Neuronal stem cell (in vitro differentiated cells): ENCODE data around the gene MDFI.

ENCODE experiments used
- DNase-seq: peaks from one replicate; pipeline ENCODE4 v3.0.0-alpha.2; 2013; ENCODE audit warnings: low spot score
- H2AFZ ChIP-seq: one replicate; pipeline ENCODE4 v1.6.1; 2013; ENCODE audit warnings: mild to moderate bottlenecking, low read length, inconsistent platforms
- H2AK5ac ChIP-seq: 2 replicates; pipeline ENCODE4 v1.6.1; 2013; ENCODE audit warnings: low read depth, mild to moderate bottlenecking, inconsistent platforms, low read length, moderate library complexity, mixed read lengths
- H2BK120ac ChIP-seq: 2 replicates; pipeline ENCODE4 v1.6.1; 2013; ENCODE audit warnings: low read depth, mild to moderate bottlenecking, inconsistent platforms, low read length, moderate library complexity, mixed read lengths
- H2BK12ac ChIP-seq: one replicate; pipeline ENCODE4 v1.6.1; 2013; ENCODE audit warnings: low read length, inconsistent platforms
- H2BK15ac ChIP-seq: 2 replicates; pipeline ENCODE4 v1.6.1; 2013; ENCODE audit warnings: mild to moderate bottlenecking, low read length, inconsistent platforms, mixed read lengths
- H2BK5ac ChIP-seq: one replicate; pipeline ENCODE4 v1.6.1; 2013; ENCODE audit warnings: inconsistent platforms, mild to moderate bottlenecking, low read length, moderate library complexity
- H3K14ac ChIP-seq: one replicate; pipeline ENCODE4 v1.6.1; 2013; ENCODE audit warnings: low read length, inconsistent platforms
- H3K18ac ChIP-seq: 2 replicates; pipeline ENCODE4 v1.6.1; 2013; ENCODE audit warnings: low read length, inconsistent platforms
- H3K23ac ChIP-seq: 2 replicates; pipeline ENCODE4 v1.6.1; 2013; ENCODE audit warnings: low read depth, mild to moderate bottlenecking, mixed read lengths, low read length, inconsistent platforms; ENCODE audit not compliant: poor library complexity
- H3K27ac ChIP-seq: replicated peaks from 3 replicates; pipeline ENCODE4 v1.5.1; 2013; ENCODE audit warnings: low read length, inconsistent platforms
- H3K27me3 ChIP-seq, 3 experiments: 2 replicates each; pipeline ENCODE4 v1.6.1; 2013; ENCODE audit warnings: low read length in 3 of 3, mild to moderate bottlenecking in 2 of 3, inconsistent platforms in 1 of 3, low read depth in 1 of 3, mixed read lengths in 1 of 3, moderate library complexity in 1 of 3; ENCODE audit not compliant: control insufficient read depth in 3 of 3, insufficient read depth in 3 of 3
- H3K36me3 ChIP-seq, 2 donors: replicated peaks in 1 of 2; 2 replicates each; pipeline ENCODE4 v1.6.1; 2013; ENCODE audit warnings: low read length in 2 of 2; ENCODE audit not compliant: control insufficient read depth in 2 of 2, insufficient read depth in 2 of 2
- H3K4ac ChIP-seq: 2 replicates; pipeline ENCODE4 v1.6.1; 2013; ENCODE audit warnings: inconsistent platforms, mild to moderate bottlenecking, low read length, moderate library complexity
- H3K4me1 ChIP-seq, 2 donors: 1 replicate in 1 of 2; 2 replicates in 1 of 2; pipeline ENCODE4 v1.6.1; 2013; ENCODE audit warnings: low read length in 2 of 2, low read depth in 1 of 2; ENCODE audit not compliant: control insufficient read depth in 2 of 2, insufficient read depth in 1 of 2
- H3K4me2 ChIP-seq: one replicate; pipeline ENCODE4 v1.6.1; 2013; ENCODE audit warnings: mild to moderate bottlenecking, low read length, inconsistent platforms; ENCODE audit not compliant: insufficient read depth, poor library complexity, severe bottlenecking
- H3K4me3 ChIP-seq, 2 donors: 2 replicates each; pipeline ENCODE4 v1.5.1; 2013; ENCODE audit warnings: low read length in 2 of 2, mild to moderate bottlenecking in 2 of 2, inconsistent platforms in 1 of 2, moderate library complexity in 1 of 2
- H3K79me1 ChIP-seq: one replicate; pipeline ENCODE4 v1.6.1; 2013; ENCODE audit warnings: low read depth, mild to moderate bottlenecking, inconsistent platforms, low read length, moderate library complexity
- H3K9ac ChIP-seq: one replicate; pipeline ENCODE4 v1.6.1; 2013; ENCODE audit warnings: mild to moderate bottlenecking, low read depth, low read length, inconsistent platforms; ENCODE audit not compliant: poor library complexity
- H3K9me3 ChIP-seq, 2 donors: replicated peaks in 1 of 2; 2 replicates each; pipeline versions ENCODE3 to v1.6.1; 2013; ENCODE audit warnings: low read length in 2 of 2, mild to moderate bottlenecking in 2 of 2, inconsistent platforms in 1 of 2, low read depth in 1 of 2, mixed read lengths in 1 of 2, moderate library complexity in 1 of 2; ENCODE audit not compliant: control insufficient read depth in 2 of 2, insufficient read depth in 1 of 2
- H4K8ac ChIP-seq: one replicate; pipeline ENCODE4 v1.6.1; 2013; ENCODE audit warnings: low read depth, mild to moderate bottlenecking, inconsistent platforms, low read length, moderate library complexity
- H4K91ac ChIP-seq: one replicate; pipeline ENCODE4 v1.6.1; 2013; ENCODE audit warnings: low read length, low read depth, mild to moderate bottlenecking, inconsistent platforms; ENCODE audit not compliant: poor library complexity
- WGBS, 2 donors: extraction: QIAGEN DNeasy Blood & Tissue Kit; methylation state at CpG; one replicate each; pipeline ENCODE4 v1.1.7; 2013; ENCODE audit warnings: missing lambda C conversion rate in 2 of 2, mixed read lengths in 1 of 2; ENCODE audit not compliant: insufficient read length in 2 of 2, insufficient replicate concordance in 1 of 2; ENCODE audit errors: extremely low coverage in 2 of 2; 5-methylcytosine and 5-hydroxymethylcytosine counted together

The MDFI gene

GRCh38 chr6:41688256-41688965 is 50.1 kb downstream of the MDFI start:
- peak overlapping the region; percentile 76 for H4K91ac ChIP-seq
- no peaks in the 10 kb centered on the region for H3K36me3 ChIP-seq
- no peak overlapping the region for H3K4ac ChIP-seq
- no peak overlapping the region for H2BK120ac ChIP-seq
- H3K27ac ChIP-seq = no peak overlapping the region
- H2BK12ac ChIP-seq = no peak overlapping the region
- no peaks in the 10 kb centered on the region for H3K9me3 ChIP-seq
- no peak overlapping the region for H3K4me2 ChIP-seq
- no peak overlapping the region for H3K4me3 ChIP-seq
- peaks cover 0 to 18% (median 0%) of the 10 kb centered on the region in 3 experiments for H3K27me3 ChIP-seq
- no peak for DNase-seq
- H3K23ac ChIP-seq = no peak overlapping the region
- no peak overlapping the region for H3K9ac ChIP-seq
- no CpG with 5 or more reads among the region's 5 CpGs for WGBS, 2 donors
- H3K18ac ChIP-seq = peak overlapping the region; percentile 67
- H2BK15ac ChIP-seq = no peak overlapping the region
- peak overlapping the region; percentile 63 for H2BK5ac ChIP-seq
- no peak overlapping the region for H3K14ac ChIP-seq
- peaks cover 5 to 6% of the 10 kb centered on the region in 2 donors for H3K4me1 ChIP-seq
- H3K79me1 ChIP-seq = no peaks in the 10 kb centered on the region
- peak overlapping the region; percentile 3 for H2AK5ac ChIP-seq
- H2AFZ ChIP-seq = peak overlapping the region; percentile 61
- no peak overlapping the region for H4K8ac ChIP-seq

GRCh38 chr6:41689171-41690008 is 51.1 kb downstream of the MDFI start:
- Histone ChIP-seq H3K79me1 (no peaks in the 10 kb centered on the region), H2BK15ac (no peak overlapping the region), H4K8ac (no peak overlapping the region), H3K4me1 (peaks cover 0 to 2% of the 10 kb centered on the region in 2 donors), H3K27ac (no peak overlapping the region), H3K36me3 (no peaks in the 10 kb centered on the region), H2BK120ac (no peak overlapping the region), H2BK12ac (no peak overlapping the region), H4K91ac (no peak overlapping the region), H3K23ac (no peak overlapping the region), H3K27me3 (peaks cover 0 to 18% (median 0%) of the 10 kb centered on the region in 3 experiments), H3K14ac (no peak overlapping the region), H2BK5ac (no peak overlapping the region), H3K18ac (no peak overlapping the region), H3K4ac (no peak overlapping the region), H3K9ac (no peak overlapping the region), H3K4me3 (no peak overlapping the region), H3K4me2 (no peak overlapping the region), H2AK5ac (no peak overlapping the region), H2AFZ (no peak overlapping the region), H3K9me3 (no peaks in the 10 kb centered on the region)
- DNase-seq = no peak
- no CpG with 5 or more reads among the region's 9 CpGs for WGBS, 2 donors

GRCh38 chr6:41690541-41691330 is 52.5 kb downstream of the MDFI start:
- Histone ChIP-seq H3K79me1 (no peaks in the 10 kb centered on the region), H2BK5ac (no peak overlapping the region), H3K18ac (peak overlapping the region; percentile 71), H2AK5ac (peak overlapping the region; percentile 88), H3K4me3 (peak overlapping the region in 1 of 2 donors; percentile 70), H3K4me1 (peaks cover 0 to 2% of the 10 kb centered on the region in 2 donors), H3K4me2 (no peak overlapping the region), H3K36me3 (no peaks in the 10 kb centered on the region), H4K8ac (no peak overlapping the region), H3K9ac (peak overlapping the region; percentile 63), H3K9me3 (no peaks in the 10 kb centered on the region), H4K91ac (peak overlapping the region; percentile 81), H2BK12ac (no peak overlapping the region), H3K14ac (peak overlapping the region; percentile 83), H3K23ac (peak overlapping the region; percentile 87), H3K27ac (no peak overlapping the region), H2BK120ac (peak overlapping the region; percentile 11), H3K4ac (no peak overlapping the region), H3K27me3 (peaks cover 0 to 16% (median 0%) of the 10 kb centered on the region in 3 experiments), H2AFZ (no peak overlapping the region), H2BK15ac (peak overlapping the region; percentile 88)
- WGBS, 2 donors = no CpG with 5 or more reads among the region's 25 CpGs
- DNase-seq = no peak
